Measurements from ENCODE around the gene ZNF346. TPM values are rescaled to one million over a fixed set of nuclear protein-coding genes. Genes with fewer than 3 reads are reported as not detected.

The ZNF346 gene
- total and polyA plus RNA-seq, 10 of the 15 experiments (the other 5 are each of a cell fraction or from before 2014, with no cell fraction given), result 6.5 to 30.2 (median 24.0) TPM

- ATAC-seq (no peak), DNase-seq (ENCODE audit: low read depth, low spot score) (no peak), FAIRE-seq (no peak)
- ChIA-PET RAD21 (ENCODE audit: unreplicated experiment) (interaction anchor here (1.0 kb wide), 1 partner anchor 27 kb away, joined by 4 read pairs; no protein-coding TSS in a partner anchor), CTCF (interaction anchor here (1.3 to 3.5 kb wide), 3 partner anchors 9 to 228 kb away, joined by 3 to 30 read pairs (median 13); no protein-coding TSS in a partner anchor), SMC1A (ENCODE audit: uncharacterized antibody, unreplicated experiment) (interaction anchor here (2.6 kb wide), 1 partner anchor 11 kb away, joined by 10 read pairs; no protein-coding TSS in a partner anchor), POLR2A (no interaction called here)
- no peak overlapping the region for H3K9ac ChIP-seq (ENCODE audit: control insufficient read depth, insufficient read depth, low read length)
- H3K4me2 ChIP-seq (ENCODE audit: control insufficient read depth, insufficient read depth), result no peak overlapping the region
- H3K27me3 ChIP-seq (replicated peaks in 1 of 2; ENCODE audit: control insufficient read depth in 2 of 2, insufficient read depth in 2 of 2, low read length in 1 of 2), result no peaks in the 10 kb centered on the region; a peak in 1 of 4 replicates
- no peaks in the 10 kb centered on the region for H3K36me3 ChIP-seq (ENCODE audit: control insufficient read depth in 2 of 2, insufficient read depth in 2 of 2, low read length in 1 of 2)
- no peak for TF ChIP-seq BHLHE40 (IDR thresholded peaks at IDR 0.05; ENCODE audit: borderline replicate concordance in 1 of 2, low read depth in 2 of 2, low read length in 1 of 2)
- no peak for TF ChIP-seq PRDM15 (CRISPR knock-in tag; IDR thresholded peaks at IDR 0.05)
- no peak for TF ChIP-seq ZSCAN29 (IDR thresholded peaks at IDR 0.05)
- no peaks in the 10 kb centered on the region for H3K79me2 ChIP-seq (ENCODE audit: control insufficient read depth, insufficient read depth, low read length)
- H4K20me1 ChIP-seq (ENCODE audit: control insufficient read depth, insufficient read depth), result no peaks in the 10 kb centered on the region
- intact Hi-C loops (cut with micrococcal nuclease; ENCODE audit: unreplicated experiment), result no loop called here
- in situ Hi-C loops (cut with MboI), result no loop called here
- H3K27ac ChIP-seq (ENCODE audit: control insufficient read depth, insufficient read depth), result no peak overlapping the region
- BruUV-seq (replicated peaks), result no TSS peak
- H3K4me1 ChIP-seq (ENCODE audit: control insufficient read depth, insufficient read depth, low read length), result no peaks in the 10 kb centered on the region
- 83% methylated on average over 10 of the region's 10 CpGs for WGBS (ENCODE audit: insufficient coverage, insufficient replicate concordance, low lambda C conversion rate, missing lambda C conversion rate)
- H3K9me3 ChIP-seq (replicated peaks; ENCODE audit: control insufficient read depth, insufficient read depth, low read length), result no peaks in the 10 kb centered on the region
- H3K4me3 ChIP-seq, result no peak overlapping the region
- no peak overlapping the region for H2AFZ ChIP-seq (ENCODE audit: control insufficient read depth, low read depth, low read length)
Measured at GRCh38 chr5:177081859-177082258, 59.4 kb downstream of the ZNF346 start.
